Thyroid gland (tissue), 4 donors: ENCODE results near the gene RAB36. TPM values are rescaled to one million over a fixed set of nuclear protein-coding genes. Genes with fewer than 3 reads are reported as not detected.

Source experiments
- DNase-seq, 2 donors: peaks; one replicate each; pipeline ENCODE4 v3.0.0-alpha.2; 2019
- H3K27ac ChIP-seq, 3 donors: fragments of 200-600 bp; sonication (generic); 1 replicate in 2 of 3; 2 replicates in 1 of 3; pipeline ENCODE4 v1.5.1; 2016 to 2019; ENCODE audit warnings: mild to moderate bottlenecking in 1 of 3, moderate library complexity in 1 of 3
- H3K27me3 ChIP-seq: fragments of 200-600 bp; sonication (generic); one replicate; pipeline ENCODE4 v1.5.1; 2019
- H3K36me3 ChIP-seq, 2 donors: fragments of 200-600 bp; sonication (generic); one replicate each; pipeline ENCODE4 v1.5.1; 2016 to 2019
- H3K4me1 ChIP-seq, 2 donors: fragments of 200-600 bp; sonication (generic); one replicate each; pipeline ENCODE4 v1.5.1; 2017 to 2019
- H3K4me3 ChIP-seq, 3 donors: fragments of 200-600 bp; sonication (generic); replicated peaks in 1 of 3; 1 replicate in 2 of 3; 2 replicates in 1 of 3; pipeline ENCODE4 v1.5.1; 2016; ENCODE audit warnings: mild to moderate bottlenecking in 1 of 3
- H3K9me3 ChIP-seq: fragments of 200-600 bp; sonication (generic); one replicate; pipeline ENCODE4 v1.5.1; 2017
- CTCF ChIP-seq, 6 experiments: fragments of 200-600 bp in 3 of 6; fragments of 450-650 bp in 3 of 6; sonication (generic) in 3 of 6; IDR thresholded peaks; one replicate each; pipeline ENCODE4 v1.5.1; 2016 to 2019; ENCODE audit warnings: antibody characterized with exemption in 6 of 6, mild to moderate bottlenecking in 2 of 6, inconsistent platforms in 1 of 6, moderate library complexity in 1 of 6
- POLR2A ChIP-seq, 2 donors: fragments of 450-650 bp; IDR thresholded peaks; one replicate each; pipeline ENCODE4 v1.6.1; 2017; ENCODE audit warnings: antibody characterized with exemption in 2 of 2, mild to moderate bottlenecking in 2 of 2, moderate library complexity in 1 of 2
- WGBS, 2 donors: methylation state at CpG; one replicate each; pipeline ENCODE4 v1.1.5; 2017; 5-methylcytosine and 5-hydroxymethylcytosine counted together
- intact Hi-C: fragments of 100-400 bp; cut with DNase I; formaldehyde crosslinking; loops from one replicate; pipeline ENCODE4 v1.15.1; 2023
- total RNA-seq, 4 donors: library from RNA; depleted of rRNA; stranded (reverse); fragments of >200 nt; gene quantifications; one replicate each; pipeline ENCODE4 v1.2.3, GENCODE V29; 2016

The RAB36 gene
- total RNA-seq, 4 donors from 2014 or later = 10.9 to 33.4 (median 27.8) TPM

DNA sequence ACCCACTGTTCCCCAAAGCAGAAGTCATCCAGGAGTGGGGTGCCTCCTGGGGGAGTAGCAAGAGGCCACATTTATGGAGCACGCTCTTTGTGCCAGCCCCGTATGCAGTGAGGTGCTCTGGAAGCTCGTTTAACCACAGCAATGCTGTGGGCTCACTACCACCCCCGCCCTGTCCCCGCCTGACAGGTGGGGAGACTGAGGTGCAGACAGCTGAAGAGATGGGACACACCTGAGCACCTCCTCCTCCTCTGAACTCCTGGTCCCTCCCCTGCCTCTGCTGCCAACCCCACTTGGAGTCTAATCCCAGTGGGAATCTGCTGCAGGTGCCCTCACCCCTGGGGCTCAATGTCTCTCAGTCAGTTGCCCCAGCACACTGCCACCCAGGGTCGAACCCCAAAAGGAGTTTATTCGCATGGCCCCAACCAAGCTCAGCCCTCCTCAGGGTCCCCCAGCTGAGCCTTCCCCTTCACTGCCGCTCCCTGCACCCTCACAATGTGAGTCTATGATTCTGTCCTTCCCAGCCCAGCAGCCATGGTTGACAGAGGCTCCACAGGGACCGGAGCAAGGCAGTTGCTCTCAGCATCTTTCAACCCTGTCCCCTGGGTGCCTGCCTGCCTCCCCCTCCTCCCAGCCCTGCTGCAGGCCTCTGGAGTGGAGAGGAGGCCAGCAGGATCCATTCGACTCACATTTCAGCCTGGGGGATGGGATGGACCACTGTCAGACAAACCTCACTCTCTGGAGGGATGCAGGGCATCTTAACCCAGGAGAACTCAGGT lies 21.8 kb downstream of the RAB36 start:
- intact Hi-C loops = no loop called here
- no peak overlapping the region for H3K27ac ChIP-seq
- no peaks in the 10 kb centered on the region for H3K27me3 ChIP-seq
- WGBS, 2 donors = 69 to 87% methylated on average over 10 of the region's 10 CpGs
- DNase-seq = no peak
- H3K36me3 ChIP-seq = no peaks in the 10 kb centered on the region
- TF ChIP-seq POLR2A (IDR thresholded peaks at IDR 0.05) (no peak), CTCF (IDR thresholded peaks at IDR 0.05) (no peak)
- no peaks in the 10 kb centered on the region for H3K4me1 ChIP-seq
- H3K9me3 ChIP-seq = no peaks in the 10 kb centered on the region
- H3K4me3 ChIP-seq = no peak overlapping the region

- intact Hi-C loops = no loop called here
- H3K36me3 ChIP-seq = no peaks in the 10 kb centered on the region
- TF ChIP-seq POLR2A (IDR thresholded peaks at IDR 0.05) (no peak), CTCF (IDR thresholded peaks at IDR 0.05) (no peak)
Measured at GRCh38 chr22:23168391-23169042, 23.2 kb downstream of the RAB36 start.

GRCh38 chr22:23169043-23169406 lies 23.7 kb downstream of the RAB36 start:
- TF ChIP-seq CTCF (IDR thresholded peaks at IDR 0.05) (no peak), POLR2A (IDR thresholded peaks at IDR 0.05) (no peak)
- Histone ChIP-seq H3K36me3 (no peaks in the 10 kb centered on the region), H3K4me1 (peaks cover 0 to under 1% of the 10 kb centered on the region in 2 donors), H3K4me3 (no peak overlapping the region), H3K9me3 (no peaks in the 10 kb centered on the region), H3K27me3 (no peaks in the 10 kb centered on the region), H3K27ac (no peak overlapping the region)
- no peak for DNase-seq
- intact Hi-C loops = no loop called here
- WGBS, 2 donors = 100% methylated on average over 1 to 2 of the region's 4 CpGs

More at GRCh38 chr22:23168391-23169042, 23.2 kb downstream of the RAB36 start:
- Histone ChIP-seq H3K27me3 (no peaks in the 10 kb centered on the region), H3K4me3 (no peak overlapping the region), H3K4me1 (no peaks in the 10 kb centered on the region), H3K27ac (no peak overlapping the region), H3K9me3 (no peaks in the 10 kb centered on the region)
- DNase-seq = no peak
- WGBS, 2 donors = 90 to 96% methylated on average over 5 to 6 of the region's 9 CpGs

GRCh38 chr22:23175817-23176644 lies 30.8 kb downstream of the RAB36 start:
- no peak overlapping the region for H3K27ac ChIP-seq
- no peaks in the 10 kb centered on the region for H3K9me3 ChIP-seq
- intact Hi-C loops = loop anchor here (2.0 kb wide), 1 partner anchor 209 kb away; no protein-coding TSS in a partner anchor
- 96 to 99% methylated on average over 10 of the region's 10 CpGs for WGBS, 2 donors
- no peak overlapping the region for H3K4me3 ChIP-seq
- H3K36me3 ChIP-seq = no peaks in the 10 kb centered on the region
- no peak for DNase-seq
- peaks cover 11 to 24% of the 10 kb centered on the region in 2 donors for H3K4me1 ChIP-seq
- TF ChIP-seq POLR2A (IDR thresholded peaks at IDR 0.05) = no peak
- no peak for TF ChIP-seq CTCF (IDR thresholded peaks at IDR 0.05)
- no peaks in the 10 kb centered on the region for H3K27me3 ChIP-seq
